GM19240 (cell line): ENCODE results near the gene LMNTD2.
A peak's percentile ranks its signal among the peaks of the same experiment; 100 is the strongest.

Source experiments
- DNase-seq: peaks from one replicate; pipeline ENCODE4 v3.0.0; 2011; ENCODE audit warnings: low spot score; ENCODE audit not compliant: insufficient read length

LMNTD2 gene

DNA sequence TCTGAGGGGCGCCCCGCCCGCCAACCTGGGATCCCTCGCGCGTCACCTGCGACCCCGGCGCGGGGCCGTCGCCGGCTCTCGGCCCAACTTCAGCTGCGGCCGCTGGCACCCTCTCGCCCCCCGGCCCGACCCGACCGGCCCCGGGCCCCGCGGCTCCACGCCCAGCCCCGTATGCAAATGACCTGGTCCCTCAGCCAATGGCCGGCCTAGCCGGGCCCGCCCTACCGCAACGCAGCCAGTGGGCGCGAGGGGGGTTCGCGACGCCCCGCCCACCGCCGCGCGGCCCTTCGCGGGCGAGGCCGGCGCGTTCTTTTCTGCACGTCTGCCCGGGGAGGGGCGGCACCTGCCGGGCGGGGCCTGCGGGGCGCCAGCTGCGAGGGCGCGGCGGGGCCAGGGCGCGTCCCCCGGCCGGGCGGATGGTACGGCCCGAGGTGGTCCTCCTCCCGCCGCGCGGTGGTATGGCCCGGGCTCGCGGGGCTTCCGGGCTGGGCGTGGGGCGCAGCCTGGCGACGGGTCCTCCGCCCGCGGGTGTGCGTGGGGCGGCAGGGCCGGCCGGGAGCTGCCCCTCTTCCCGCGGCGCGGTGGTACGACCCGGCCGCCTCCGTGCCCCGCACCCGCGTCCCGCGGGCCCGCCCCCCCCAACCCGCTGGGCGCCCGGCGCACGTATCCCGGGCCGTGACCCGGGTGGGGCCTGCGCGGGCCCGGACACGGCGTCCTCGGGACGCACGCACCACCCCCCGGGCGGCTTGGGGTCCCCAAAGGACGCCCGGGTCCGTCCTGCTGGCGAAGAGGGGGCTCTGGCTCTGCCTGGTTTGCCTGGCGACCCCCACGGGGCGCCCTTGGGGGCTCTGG, 8.0 kb upstream of the LMNTD2 start:
- DNase-seq = peak; percentile 99

- no peak for DNase-seq
Observed at GRCh38 chr11:567629-568292, 7.2 kb upstream of the LMNTD2 start.

DNA sequence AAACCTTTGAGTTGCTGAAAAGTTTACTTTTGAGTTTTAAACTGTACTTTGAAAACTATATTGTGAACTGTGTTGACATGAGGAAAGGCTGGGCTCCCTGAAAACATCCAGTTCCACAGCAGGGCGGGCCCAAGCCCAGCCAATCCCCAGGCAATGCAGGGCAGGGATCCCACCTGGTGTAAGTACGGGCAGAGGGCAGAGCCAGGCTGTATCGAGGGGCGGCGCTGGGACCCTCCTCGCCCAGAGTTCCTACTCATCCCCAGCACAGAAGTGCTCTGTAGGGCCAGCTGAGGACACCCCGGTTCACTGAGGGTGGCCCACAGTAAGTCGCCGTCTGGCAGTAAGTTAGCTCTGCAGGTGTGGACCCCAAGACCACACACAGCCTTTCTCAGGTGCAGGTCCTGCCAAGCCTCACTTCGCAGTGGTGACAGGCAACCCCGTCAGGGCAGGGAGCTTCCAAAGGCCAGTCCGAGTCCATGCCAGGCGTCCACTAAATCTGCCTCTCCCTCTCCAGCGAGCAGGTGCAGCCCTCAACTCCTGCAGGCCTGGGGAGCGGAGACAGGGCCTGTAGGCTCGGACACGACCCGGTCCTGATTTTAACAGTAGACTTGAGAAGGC, 6.6 kb upstream of the LMNTD2 start:
- DNase-seq = no peak

DNA sequence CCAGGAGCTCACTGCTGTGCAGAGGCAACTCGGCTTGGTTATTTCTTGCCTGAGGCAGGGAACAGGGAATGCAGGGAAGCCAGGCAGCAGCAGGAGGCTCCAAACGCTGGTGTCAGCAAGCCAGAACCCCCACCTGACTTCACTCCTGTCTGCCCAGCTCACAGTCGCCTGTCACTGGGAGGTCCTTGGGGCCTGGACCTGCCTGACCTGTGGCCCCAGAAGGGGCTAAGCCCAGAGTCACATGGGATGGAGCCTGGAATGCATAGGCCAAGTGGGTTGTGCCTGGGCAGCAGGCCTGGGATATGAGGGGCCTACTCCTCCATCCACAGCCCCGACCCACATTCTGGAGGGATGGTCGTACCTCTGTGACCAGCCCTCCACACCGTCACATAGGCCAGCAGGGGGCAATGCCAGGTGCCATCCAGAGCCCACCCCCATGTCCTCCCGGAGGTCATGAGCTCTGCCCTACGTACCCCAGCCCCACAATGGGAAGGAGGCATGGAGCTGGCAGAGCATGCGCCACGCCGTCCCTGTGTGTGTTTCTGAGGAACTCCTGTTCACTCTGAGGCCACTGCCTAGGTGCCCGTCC, 5.5 kb upstream of the LMNTD2 start:
- DNase-seq = no peak

GRCh38 chr11:563812-564578, 3.5 kb upstream of the LMNTD2 start:
- no peak for DNase-seq

DNA sequence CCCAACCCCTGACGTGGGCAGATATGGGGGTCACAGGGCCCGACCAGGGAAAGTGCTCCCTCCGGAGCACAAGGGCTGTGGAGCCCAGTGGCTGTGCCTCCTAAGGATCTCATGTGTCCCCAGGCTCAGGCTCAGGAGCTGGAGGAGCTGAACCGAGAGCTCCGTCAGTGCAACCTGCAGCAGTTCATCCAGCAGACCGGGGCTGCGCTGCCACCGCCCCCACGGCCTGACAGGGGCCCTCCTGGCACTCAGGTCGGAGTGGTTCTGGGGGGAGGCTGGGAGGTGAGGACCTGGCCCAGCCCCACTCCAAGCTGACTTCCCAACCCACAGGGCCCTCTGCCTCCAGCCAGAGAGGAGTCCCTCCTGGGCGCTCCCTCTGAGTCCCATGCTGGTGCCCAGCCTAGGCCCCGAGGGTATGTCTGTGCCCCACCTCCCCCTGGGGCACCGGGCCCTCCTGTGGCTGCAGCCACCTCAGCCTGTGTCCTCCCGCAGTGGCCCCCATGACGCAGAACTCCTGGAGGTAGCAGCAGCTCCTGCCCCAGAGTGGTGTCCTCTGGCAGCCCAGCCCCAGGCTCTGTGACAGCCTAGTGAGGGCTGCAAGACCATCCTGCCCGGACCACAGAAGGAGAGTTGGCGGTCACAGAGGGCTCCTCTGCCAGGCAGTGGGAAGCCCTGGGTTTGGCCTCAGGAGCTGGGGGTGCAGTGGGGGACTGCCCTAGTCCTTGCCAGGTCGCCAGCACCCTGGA, 2.7 kb upstream of the LMNTD2 start:
- no peak for DNase-seq

GRCh38 chr11:562046-562645, 1.6 kb upstream of the LMNTD2 start:
- no peak for DNase-seq

DNA sequence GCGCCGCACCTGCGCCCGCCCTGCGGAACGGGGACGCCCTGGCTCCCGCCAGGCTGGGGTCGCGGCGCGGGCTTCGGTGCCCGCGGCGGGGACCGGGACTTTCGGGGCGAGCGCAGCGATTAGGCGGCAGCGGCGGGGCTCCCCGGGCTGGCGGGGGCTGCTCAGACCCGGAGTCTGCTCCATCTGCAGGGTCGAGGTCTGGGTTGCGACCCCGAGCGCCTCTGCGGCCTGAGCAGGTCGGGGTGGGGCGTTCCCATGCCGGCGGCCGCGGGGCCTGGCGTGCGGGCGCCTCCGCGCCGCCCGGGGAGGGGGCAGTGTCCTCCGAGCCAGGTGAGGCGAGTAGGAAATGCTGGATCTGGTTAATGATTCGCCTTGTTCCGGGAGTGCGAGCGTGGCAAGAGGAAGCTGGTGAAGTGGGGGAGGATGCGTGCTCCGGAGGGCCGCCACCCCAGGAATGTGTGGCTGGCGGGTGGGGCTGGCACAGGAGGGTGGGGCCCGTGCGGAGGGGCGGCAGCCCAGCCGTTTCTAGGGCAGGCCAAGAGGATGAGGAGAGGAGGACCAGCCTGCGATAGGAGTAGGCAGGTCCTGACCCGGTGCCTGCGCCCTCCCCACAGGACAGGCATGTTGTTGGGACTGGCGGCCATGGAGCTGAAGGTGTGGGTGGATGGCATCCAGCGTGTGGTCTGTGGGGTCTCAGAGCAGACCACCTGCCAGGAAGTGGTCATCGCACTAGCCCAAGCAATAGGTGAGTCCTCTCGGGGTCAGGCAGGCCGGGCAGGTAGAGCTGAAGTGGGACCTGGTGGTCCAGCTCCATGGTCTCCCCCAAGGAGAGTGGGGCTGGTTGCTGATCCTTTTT, 838 bp upstream of the LMNTD2 start:
- no peak for DNase-seq

GRCh38 chr11:559712-560304, 730 bp downstream of the LMNTD2 start:
- no peak for DNase-seq

DNA sequence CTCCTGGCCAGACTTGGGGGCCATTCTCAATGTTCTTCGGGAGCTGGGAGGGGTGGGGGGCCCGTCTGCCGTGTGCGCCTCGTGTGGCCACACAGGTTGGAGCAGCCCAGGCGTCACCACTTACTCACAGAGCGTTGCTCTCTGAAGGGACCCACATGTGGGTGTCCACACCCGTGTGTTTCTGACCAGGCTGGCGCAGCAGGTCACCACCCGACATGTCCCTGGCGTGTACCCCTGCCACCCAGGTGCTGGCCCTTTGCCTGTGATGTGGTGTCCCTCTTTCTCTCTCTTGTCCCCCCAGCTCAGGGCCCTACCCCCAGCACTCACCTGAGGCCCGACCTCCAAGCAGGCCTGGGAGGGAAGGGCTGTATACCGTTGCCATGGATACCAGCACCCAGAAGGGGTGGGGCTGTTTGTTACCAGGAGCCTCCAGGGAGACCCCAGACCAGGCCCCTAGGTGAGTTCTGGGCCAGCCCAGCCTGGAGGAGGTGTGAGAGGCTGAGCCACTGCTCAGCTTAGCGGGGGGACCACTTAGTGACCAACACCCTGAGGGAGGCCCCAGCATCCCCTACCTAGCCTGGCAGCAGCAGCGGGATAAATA, 1.4 kb downstream of the LMNTD2 start:
- no peak for DNase-seq

DNA sequence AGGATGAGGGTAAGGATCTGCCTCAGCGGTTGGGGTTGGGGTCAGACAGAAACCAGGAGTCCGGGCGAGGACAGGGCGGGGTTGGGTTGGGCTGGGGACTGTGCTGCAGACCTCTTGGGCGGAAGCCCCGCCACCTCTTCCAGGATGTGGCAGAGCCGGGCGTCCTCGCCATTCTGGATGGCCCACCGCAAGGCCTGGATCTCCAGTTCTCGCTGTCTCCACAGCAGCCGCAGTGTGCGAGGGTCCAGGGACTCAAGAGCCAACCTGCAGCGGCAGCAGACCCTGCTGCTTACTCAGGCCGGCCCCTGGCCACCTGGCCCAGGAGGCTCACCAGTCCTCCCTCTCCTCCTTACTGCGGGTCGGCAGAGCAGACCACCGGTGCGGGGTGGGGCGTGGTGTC, 2.0 kb downstream of the LMNTD2 start:
- no peak for DNase-seq

- DNase-seq = no peak
Observed at GRCh38 chr11:557328-558132, 3.0 kb downstream of the LMNTD2 start.

GRCh38 chr11:556662-557256, 3.8 kb downstream of the LMNTD2 start:
- no peak for DNase-seq

GRCh38 chr11:555780-556661, 4.5 kb downstream of the LMNTD2 start:
- DNase-seq = no peak

DNA sequence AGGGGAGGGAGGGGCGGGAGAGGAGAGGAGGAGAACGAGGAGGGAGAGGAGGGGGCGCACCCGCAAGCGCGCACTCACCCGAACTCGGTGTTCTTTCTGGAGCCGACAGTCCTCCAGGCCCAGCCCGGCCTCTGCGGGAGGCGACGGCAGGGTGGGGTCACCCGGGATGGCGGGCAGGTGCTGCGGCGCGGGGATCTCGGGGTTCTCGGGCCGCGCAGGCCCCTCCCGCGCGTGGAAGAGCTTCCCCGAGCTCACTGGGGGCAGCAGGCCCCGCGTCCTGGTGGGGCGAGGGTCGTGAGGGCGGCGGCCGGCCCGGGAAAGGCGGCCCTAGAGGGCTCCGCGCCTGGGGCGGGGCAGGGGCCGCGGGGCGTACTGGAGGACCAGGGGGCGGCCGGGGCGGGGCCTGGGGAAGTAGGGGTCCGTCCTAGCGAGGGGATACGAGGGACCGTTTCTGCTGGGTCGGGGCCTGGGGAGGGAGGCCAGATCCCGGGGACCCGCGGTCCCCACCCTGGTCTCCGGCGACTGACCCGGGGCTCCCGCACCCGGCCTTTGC, 5.2 kb downstream of the LMNTD2 start:
- no peak for DNase-seq
